Mucosa of gallbladder (tissue), 1 donor: ENCODE measurements around the gene ZIC4. TPM values are rescaled to one million over a fixed set of nuclear protein-coding genes. Genes with fewer than 3 reads are reported as not detected.

Experiments used
- DNase-seq: peaks from one replicate; pipeline ENCODE4 v3.0.0-alpha.2; 2020; ENCODE audit warnings: low spot score
- total RNA-seq: library from RNA; stranded (reverse); gene quantifications from one replicate; pipeline ENCODE4 v1.2.1, GENCODE V29; 2021
- donor health status: DM: no; HTN: no; CAD: no.

The ZIC4 gene
- total RNA-seq, 1 donor from 2014 or later, result 0.20 TPM

- no peak for DNase-seq
Measured at GRCh38 chr3:147417551-147418295, 11.4 kb upstream of the ZIC4 start.

- no peak for DNase-seq
Measured at GRCh38 chr3:147416931-147417330, 10.6 kb upstream of the ZIC4 start.

- no peak for DNase-seq
Measured at GRCh38 chr3:147415874-147416273, 9.5 kb upstream of the ZIC4 start.

GRCh38 chr3:147415286-147415685, 8.9 kb upstream of the ZIC4 start:
- no peak for DNase-seq

GRCh38 chr3:147414390-147415138, 8.2 kb upstream of the ZIC4 start:
- DNase-seq, result no peak

GRCh38 chr3:147413686-147414389, 7.5 kb upstream of the ZIC4 start:
- DNase-seq, result no peak

GRCh38 chr3:147412917-147413685, 6.8 kb upstream of the ZIC4 start:
- DNase-seq, result no peak

- no peak for DNase-seq
Measured at GRCh38 chr3:147412261-147412916, 6.0 kb upstream of the ZIC4 start.

- DNase-seq, result no peak
Measured at GRCh38 chr3:147411815-147412241, 5.5 kb upstream of the ZIC4 start.

- DNase-seq, result no peak
Measured at GRCh38 chr3:147411238-147411814, 5.0 kb upstream of the ZIC4 start.

- DNase-seq, result no peak
Measured at GRCh38 chr3:147410526-147411237, 4.3 kb upstream of the ZIC4 start.

GRCh38 chr3:147410116-147410525, 3.8 kb upstream of the ZIC4 start:
- no peak for DNase-seq

GRCh38 chr3:147409143-147410115, 3.1 kb upstream of the ZIC4 start, which contains the start of gene ZIC1:
TSS of gene ZIC1 (plus strand) at chr3:147409365. CDS start at chr3:147410113, 748 bp downstream.
- no peak for DNase-seq

GRCh38 chr3:147408188-147409100, 2.1 kb upstream of the ZIC4 start:
- no peak for DNase-seq

GRCh38 chr3:147407498-147408187, 1.3 kb upstream of the ZIC4 start:
- DNase-seq, result no peak

- DNase-seq, result no peak
Measured at GRCh38 chr3:147407114-147407497, 763 bp upstream of the ZIC4 start.
